NCI-H2029 (cell line): ENCODE results near the gene CIAO3.
"Not testable (repeated sequence)": the region's sequence is repeated elsewhere in the genome, so short reads cannot be mapped to it uniquely, and the experiment has no call there.

Experiments
- DNase-seq: peaks from one replicate; lab custom pipeline; 2025; lab: John Stamatoyannopoulos, UW

Gene CIAO3

GRCh38 chr16:740764-741505 lies at the start of gene CIAO3:
CIAO3 (minus strand) TSS chr16:740997; CDS start chr16:740985, 12 bp downstream.
- DNase-seq: peak; percentile 79

GRCh38 chr16:790086-790485 lies 49.3 kb upstream of the CIAO3 start:
- DNase-seq: no peak

GRCh38 chr16:789191-789850 lies 48.5 kb upstream of the CIAO3 start:
- DNase-seq: no peak

- DNase-seq: peak; percentile 82
Observed at GRCh38 chr16:788399-789126, 47.8 kb upstream of the CIAO3 start, which contains the start of gene CHTF18. CHTF18 (plus strand) TSS chr16:788620; CDS start chr16:788685, 65 bp downstream.

GRCh38 chr16:787978-788398 lies 47.2 kb upstream of the CIAO3 start, which contains the start of gene RPUSD1:
RPUSD1 (minus strand) TSS chr16:788381; CDS start chr16:787737, 644 bp downstream.
- DNase-seq: no peak

GRCh38 chr16:787321-787966 lies 46.6 kb upstream of the CIAO3 start:
- no peak for DNase-seq

GRCh38 chr16:785563-786535 lies 45.1 kb upstream of the CIAO3 start:
- DNase-seq: no peak

GRCh38 chr16:784431-784830 lies 43.6 kb upstream of the CIAO3 start:
- no peak for DNase-seq

- no peak for DNase-seq
Observed at GRCh38 chr16:783404-784161, 42.8 kb upstream of the CIAO3 start.

GRCh38 chr16:782766-783403 lies 42.1 kb upstream of the CIAO3 start:
- DNase-seq: no peak

GRCh38 chr16:782258-782657 lies 41.5 kb upstream of the CIAO3 start:
- no peak for DNase-seq

- no peak for DNase-seq
Observed at GRCh38 chr16:781346-782010, 40.7 kb upstream of the CIAO3 start.

- no peak for DNase-seq
Observed at GRCh38 chr16:780296-780695, 39.5 kb upstream of the CIAO3 start.

- no peak for DNase-seq
Observed at GRCh38 chr16:779561-779960, 38.8 kb upstream of the CIAO3 start.

- DNase-seq: no peak
Observed at GRCh38 chr16:778909-779527, 38.2 kb upstream of the CIAO3 start.

- no peak for DNase-seq
Observed at GRCh38 chr16:778447-778846, 37.6 kb upstream of the CIAO3 start.

GRCh38 chr16:777826-778225 lies 37.0 kb upstream of the CIAO3 start:
- no peak for DNase-seq

GRCh38 chr16:776824-777223 lies 36.0 kb upstream of the CIAO3 start:
- no peak for DNase-seq

- not testable (repeated sequence) for DNase-seq
Observed at GRCh38 chr16:776298-776697, 35.5 kb upstream of the CIAO3 start.
